IMR-90 (cell line): ENCODE measurements around the gene HSD17B7. TPM values are rescaled to one million over a fixed set of nuclear protein-coding genes. Genes with fewer than 3 reads are reported as not detected.

Experiments used
- ATAC-seq: fragments of 200-7000 bp; cut with Tn5 transposase; 2 replicates; pipeline ENCODE4 v1.9.1; 2020; ENCODE audit warnings: low read depth, mild to moderate bottlenecking, moderate library complexity
- BruUV-seq: library from RNA; stranded (reverse); fragments of 400-500 nt; replicated peaks from 2 replicates; lab custom pipeline; 2021; lab: Mats Ljungman, UMichigan
- CTCF ChIA-PET: fragments of 300-600 bp; formaldehyde crosslinking; extraction: SDS; loops from one replicate; lab custom pipeline; 2021; ENCODE audit warnings: antibody characterized with exemption; lab: Yijun Ruan, JAX
- POLR2A ChIA-PET: fragments of 300-600 bp; sonication (Branson Sonifier 250); formaldehyde crosslinking; loops from one replicate; lab custom pipeline; 2022; ENCODE audit warnings: antibody characterized with exemption; ENCODE audit not compliant: unreplicated experiment; lab: Charles Lee
- DNase-seq: peaks from one replicate; pipeline ENCODE4 v3.0.0; 2013
- H2AFZ ChIP-seq: replicated peaks from 2 replicates; pipeline ENCODE3; 2013; ENCODE audit warnings: low read length, mild to moderate bottlenecking; ENCODE audit not compliant: poor library complexity
- H2AK5ac ChIP-seq: 2 replicates; pipeline ENCODE4 v1.6.1; 2013; ENCODE audit warnings: low read depth, low read length, inconsistent platforms
- H2AK9ac ChIP-seq: replicated peaks from 2 replicates; pipeline ENCODE3; 2013; ENCODE audit warnings: mild to moderate bottlenecking, low read depth, low read length, moderate library complexity; ENCODE audit not compliant: poor library complexity
- H2BK120ac ChIP-seq: 2 replicates; pipeline ENCODE4 v1.6.1; 2013; ENCODE audit warnings: low read depth, low read length, inconsistent platforms
- H2BK15ac ChIP-seq: 3 replicates; pipeline ENCODE4 v1.6.1; 2013; ENCODE audit warnings: low read depth, low read length, inconsistent platforms
- H2BK20ac ChIP-seq: 2 replicates; pipeline ENCODE4 v1.6.1; 2013; ENCODE audit warnings: low read depth, mild to moderate bottlenecking, inconsistent platforms, low read length, moderate library complexity
- H2BK5ac ChIP-seq: 2 replicates; pipeline ENCODE4 v1.6.1; 2013; ENCODE audit warnings: mild to moderate bottlenecking, low read depth, low read length, inconsistent platforms; ENCODE audit not compliant: poor library complexity, severe bottlenecking
- H3K14ac ChIP-seq: replicated peaks from 2 replicates; pipeline ENCODE4 v1.6.1; 2013; ENCODE audit warnings: low read depth, low read length, inconsistent platforms
- H3K18ac ChIP-seq: 2 replicates; pipeline ENCODE4 v1.6.1; 2013; ENCODE audit warnings: low read depth, low read length, control low read depth
- H3K23ac ChIP-seq: 2 replicates; pipeline ENCODE4 v1.6.1; 2013; ENCODE audit warnings: low read depth, low read length, inconsistent platforms
- H3K27ac ChIP-seq: 2 replicates; pipeline ENCODE4 v1.5.1; 2013; ENCODE audit warnings: mild to moderate bottlenecking, control low read depth, low read length; ENCODE audit not compliant: insufficient read depth
- H3K27me3 ChIP-seq: 2 replicates; pipeline ENCODE4 v1.6.1; 2013; ENCODE audit warnings: low read length; ENCODE audit not compliant: control insufficient read depth, insufficient read depth
- H3K36me3 ChIP-seq: 2 replicates; pipeline ENCODE4 v1.6.1; 2013; ENCODE audit warnings: low read length, mixed read lengths; ENCODE audit not compliant: control insufficient read depth, insufficient read depth
- H3K4ac ChIP-seq: 2 replicates; pipeline ENCODE4 v1.6.1; 2013; ENCODE audit warnings: low read depth, low read length, inconsistent platforms
- H3K4me1 ChIP-seq: 2 replicates; pipeline ENCODE4 v1.6.1; 2013; ENCODE audit warnings: low read length, mixed read lengths; ENCODE audit not compliant: control insufficient read depth, insufficient read depth
- H3K4me2 ChIP-seq: 2 replicates; pipeline ENCODE4 v1.6.1; 2013; ENCODE audit warnings: low read depth, mild to moderate bottlenecking, control low read depth, low read length, moderate library complexity
- H3K4me3 ChIP-seq: 2 replicates; pipeline ENCODE4 v1.5.1; 2013; ENCODE audit warnings: low read depth, mild to moderate bottlenecking, control low read depth, low read length, moderate library complexity; ENCODE audit not compliant: insufficient read depth
- H3K56ac ChIP-seq: 2 replicates; pipeline ENCODE4 v1.6.1; 2013; ENCODE audit warnings: low read length, inconsistent platforms; ENCODE audit not compliant: insufficient read depth; ENCODE audit errors: extremely low read depth
- H3K79me1 ChIP-seq, 2 experiments: 2 replicates each; pipeline ENCODE4 v1.6.1; 2013; ENCODE audit warnings: low read length in 2 of 2, inconsistent platforms in 1 of 2, low read depth in 1 of 2
- H3K9ac ChIP-seq: 2 replicates; pipeline ENCODE4 v1.6.1; 2013; ENCODE audit warnings: low read depth, low read length, control low read depth
- H3K9me1 ChIP-seq: 2 replicates; pipeline ENCODE4 v1.6.1; 2013; ENCODE audit warnings: low read length, inconsistent platforms; ENCODE audit not compliant: insufficient read depth
- H3K9me3 ChIP-seq: 2 replicates; pipeline ENCODE4 v1.6.1; 2013; ENCODE audit warnings: low read length; ENCODE audit not compliant: control insufficient read depth, insufficient read depth
- H4K20me1 ChIP-seq: 2 replicates; pipeline ENCODE4 v1.6.1; 2013; ENCODE audit warnings: low read length, inconsistent platforms; ENCODE audit not compliant: insufficient read depth
- H4K5ac ChIP-seq: 2 replicates; pipeline ENCODE4 v1.6.1; 2013; ENCODE audit warnings: mild to moderate bottlenecking, low read depth, low read length, control low read depth
- H4K8ac ChIP-seq, 2 experiments: 2 replicates each; pipeline ENCODE4 v1.6.1; 2013; ENCODE audit warnings: low read depth in 2 of 2, low read length in 2 of 2, control low read depth in 1 of 2, inconsistent platforms in 1 of 2
- H4K91ac ChIP-seq: 2 replicates; pipeline ENCODE4 v1.6.1; 2013; ENCODE audit warnings: low read depth, low read length, inconsistent platforms; ENCODE audit not compliant: insufficient read depth
- FOS ChIP-seq: fragments of 150-350 bp; IDR thresholded peaks from 2 replicates; pipeline ENCODE4 v1.6.1; 2016; ENCODE audit warnings: low read depth, low read length
- RFX5 ChIP-seq: IDR thresholded peaks from 2 replicates; pipeline ENCODE4 v1.8.0; 2012; ENCODE audit warnings: low read depth, mild to moderate bottlenecking, low read length, moderate library complexity
- WGBS, 2 experiments: methylation state at CpG; one replicate each; pipeline versions ENCODE4 v1.1.5 to v1.1.7; 2013; ENCODE audit warnings: missing lambda C conversion rate in 2 of 2; ENCODE audit not compliant: insufficient read length in 1 of 2; ENCODE audit errors: extremely low coverage in 2 of 2; 5-methylcytosine and 5-hydroxymethylcytosine counted together
- dilution Hi-C: fragments of 300-500 bp; cut with HindIII; formaldehyde crosslinking; loops from one replicate; pipeline ENCODE4 v1.14.3; 2018; ENCODE audit warnings: low sequenced_read_pairs; ENCODE audit not compliant: unreplicated experiment
- in situ Hi-C: fragments of 300-500 bp; cut with MboI; formaldehyde crosslinking; loops from 3 replicates; pipeline ENCODE4 v1.14.3; 2019; ENCODE audit warnings: low sequenced_read_pairs, inconsistent platforms, mixed read lengths
- intact Hi-C: fragments of 100-400 bp; cut with micrococcal nuclease; formaldehyde crosslinking; loops from 2 replicates; pipeline ENCODE4 v1.10.0; 2022
- polyA plus RNA-seq, 3 experiments: library from polyadenylated mRNA; depleted of rRNA; stranded (reverse); fragments of >200 nt; gene quantifications; 2 replicates each; pipeline ENCODE4 v1.2.3, GENCODE V29; 2012; ENCODE audit warnings: low replicate concordance in 1 of 3
- total RNA-seq: library from RNA; depleted of rRNA; stranded (reverse); fragments of >200 nt; gene quantifications from 2 replicates; pipeline ENCODE4 v1.2.3, GENCODE V29; 2012

Gene HSD17B7
- total and polyA plus RNA-seq, 2 of the 4 experiments (the other 2 are of a cell fraction), result 10.6 to 17.7 TPM

DNA sequence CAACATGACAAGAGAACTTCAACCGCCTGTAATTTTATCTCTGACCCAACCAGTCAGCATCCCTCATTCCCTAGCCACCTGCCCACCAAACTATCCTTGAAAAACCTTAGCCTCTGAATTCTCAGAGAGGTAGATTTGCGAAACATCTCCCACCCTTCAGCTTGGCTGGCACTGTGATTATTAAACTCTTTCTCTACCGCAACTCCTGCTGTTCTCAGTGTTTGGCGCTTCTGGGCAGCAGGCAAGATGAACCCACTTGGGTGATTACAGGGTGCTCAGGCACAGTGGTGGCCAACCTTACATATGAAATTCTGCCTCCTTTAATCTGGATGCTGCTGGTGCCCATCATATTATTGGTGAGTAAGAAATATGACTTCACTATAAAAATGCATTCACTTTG lies 48.4 kb downstream of the HSD17B7 start:
- H3K56ac ChIP-seq, result no peak overlapping the region
- H3K9me1 ChIP-seq, result no peaks in the 10 kb centered on the region
- WGBS, 2 experiments, result no CpG with 5 or more reads among the region's 4 CpGs
- H3K27me3 ChIP-seq, result peaks cover 4% of the 10 kb centered on the region
- POLR2A ChIA-PET, result no interaction called here
- no TSS peak for BruUV-seq
- H3K4me1 ChIP-seq, result peaks cover 1% of the 10 kb centered on the region
- no peak overlapping the region for H4K8ac ChIP-seq
- peak overlapping the region; percentile 4; the same call in 1 of the 2 replicates for H4K5ac ChIP-seq
- in situ Hi-C loops (no loop called here), dilution Hi-C loops (no loop called here), intact Hi-C loops (no loop called here)
- H3K9ac ChIP-seq, result no peak overlapping the region
- H3K4ac ChIP-seq, result no peak overlapping the region
- no peak overlapping the region for H2AK9ac ChIP-seq
- H3K4me3 ChIP-seq, result no peak overlapping the region
- H2BK120ac ChIP-seq, result no peak overlapping the region
- CTCF ChIA-PET, result no interaction called here
- DNase-seq (no peak), ATAC-seq (no peak)
- TF ChIP-seq FOS (no peak), RFX5 (no peak)
- no peak overlapping the region for H2BK5ac ChIP-seq
- H2BK20ac ChIP-seq, result no peak overlapping the region
- H4K91ac ChIP-seq, result no peak overlapping the region
- H3K36me3 ChIP-seq, result no peaks in the 10 kb centered on the region
- H3K4me2 ChIP-seq, result no peak overlapping the region
- peaks cover 7% of the 10 kb centered on the region for H3K9me3 ChIP-seq
- H4K20me1 ChIP-seq, result no peaks in the 10 kb centered on the region
- H2BK15ac ChIP-seq, result no peak overlapping the region
- H3K23ac ChIP-seq, result no peak overlapping the region
- no peak overlapping the region for H2AFZ ChIP-seq
- H3K18ac ChIP-seq, result peak overlapping the region; percentile 40; the same call in 1 of the 2 replicates
- H3K79me1 ChIP-seq, result no peaks in the 10 kb centered on the region
- H3K27ac ChIP-seq, result no peak overlapping the region
- H3K14ac ChIP-seq, result no peak overlapping the region
- no peak overlapping the region for H2AK5ac ChIP-seq
